ENCODE measurements around the gene HOXC13. TPM values are rescaled to one million over a fixed set of nuclear protein-coding genes. Genes with fewer than 3 reads are reported as not detected.
A peak's percentile ranks its signal among the peaks of the same experiment; 100 is the strongest.

Gene HOXC13
- total and polyA plus RNA-seq, 2 donors (not counting 1 experiment from before 2014, with no cell fraction given) = not detected

DNA sequence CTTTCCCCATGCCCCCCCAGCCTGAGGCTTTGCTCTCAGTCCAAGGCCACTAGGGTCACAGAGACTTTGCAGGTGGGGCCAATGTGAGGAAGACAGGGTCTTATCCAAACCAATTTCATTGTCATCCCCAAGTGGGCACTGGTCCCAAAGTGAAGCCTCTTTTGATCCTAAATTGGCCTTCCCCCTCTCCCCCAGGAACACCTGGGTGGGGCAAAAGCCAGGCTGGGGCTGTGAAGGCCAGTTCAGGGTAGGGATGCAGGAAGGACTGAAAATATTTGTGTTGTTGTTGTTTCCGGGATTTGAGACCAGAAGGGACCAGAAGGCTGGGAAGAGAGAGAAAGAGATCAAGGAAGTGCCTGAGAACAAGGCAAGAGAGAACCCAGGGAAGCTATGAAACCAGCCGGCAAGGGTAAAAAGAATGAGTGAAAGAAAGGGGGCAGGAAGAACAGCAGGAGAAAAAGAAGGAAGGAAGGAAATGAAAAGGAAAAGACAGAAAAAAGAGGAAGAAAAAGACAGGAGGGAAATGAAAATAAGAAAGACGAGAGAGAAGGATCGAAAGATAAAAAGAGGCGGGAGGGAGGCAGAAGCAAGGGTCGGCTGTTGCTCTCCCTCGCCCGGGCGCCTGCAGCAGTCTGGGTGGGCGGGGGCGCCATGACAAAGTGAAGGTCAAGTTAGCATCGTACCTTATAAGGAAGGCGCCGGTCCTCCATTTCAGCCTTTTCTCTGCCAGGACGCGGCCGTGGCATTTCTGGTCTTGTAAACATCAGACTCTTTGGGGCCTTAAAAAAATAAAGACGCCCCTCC is 26.9 kb downstream of the HOXC13 start:
- Histone ChIP-seq H3K36me3 (ENCODE audit: control insufficient read depth, insufficient read depth, low read length) (no peaks in the 10 kb centered on the region), H3K4me2 (ENCODE audit: extremely low read depth, insufficient read depth, low read length) (no peak overlapping the region), H3K4me1 (ENCODE audit: control insufficient read depth, extremely low read depth, insufficient read depth, low read length) (no peaks in the 10 kb centered on the region), H3K79me2 (ENCODE audit: control insufficient read depth, insufficient read depth, low read length) (no peaks in the 10 kb centered on the region), H3K4me3 (replicated peaks in 1 of 4; ENCODE audit: control extremely low read depth in 1 of 4, insufficient read depth in 1 of 4, low read depth in 3 of 4, low read length in 4 of 4) (no peak overlapping the region), H3K27ac (ENCODE audit: insufficient read depth, low read length) (no peak overlapping the region), H2AFZ (ENCODE audit: low read length) (no peak overlapping the region), H4K20me1 (ENCODE audit: control insufficient read depth, extremely low read depth, insufficient read depth, low read length) (no peaks in the 10 kb centered on the region), H3K9me3 (ENCODE audit: control insufficient read depth, insufficient read depth, low read depth, low read length) (no peaks in the 10 kb centered on the region), H3K9ac (ENCODE audit: insufficient read depth, low read length) (no peak overlapping the region), H3K27me3 (ENCODE audit: control insufficient read depth, insufficient read depth, low read length) (peaks cover 93% of the 10 kb centered on the region)
- no peak for DNase-seq (ENCODE audit: low read depth in 2 of 2)
- TF ChIP-seq EZH2 (IDR thresholded peaks at IDR 0.05; ENCODE audit: low read length, missing control alignments) = no peak
- TF ChIP-seq, protein P1, sequence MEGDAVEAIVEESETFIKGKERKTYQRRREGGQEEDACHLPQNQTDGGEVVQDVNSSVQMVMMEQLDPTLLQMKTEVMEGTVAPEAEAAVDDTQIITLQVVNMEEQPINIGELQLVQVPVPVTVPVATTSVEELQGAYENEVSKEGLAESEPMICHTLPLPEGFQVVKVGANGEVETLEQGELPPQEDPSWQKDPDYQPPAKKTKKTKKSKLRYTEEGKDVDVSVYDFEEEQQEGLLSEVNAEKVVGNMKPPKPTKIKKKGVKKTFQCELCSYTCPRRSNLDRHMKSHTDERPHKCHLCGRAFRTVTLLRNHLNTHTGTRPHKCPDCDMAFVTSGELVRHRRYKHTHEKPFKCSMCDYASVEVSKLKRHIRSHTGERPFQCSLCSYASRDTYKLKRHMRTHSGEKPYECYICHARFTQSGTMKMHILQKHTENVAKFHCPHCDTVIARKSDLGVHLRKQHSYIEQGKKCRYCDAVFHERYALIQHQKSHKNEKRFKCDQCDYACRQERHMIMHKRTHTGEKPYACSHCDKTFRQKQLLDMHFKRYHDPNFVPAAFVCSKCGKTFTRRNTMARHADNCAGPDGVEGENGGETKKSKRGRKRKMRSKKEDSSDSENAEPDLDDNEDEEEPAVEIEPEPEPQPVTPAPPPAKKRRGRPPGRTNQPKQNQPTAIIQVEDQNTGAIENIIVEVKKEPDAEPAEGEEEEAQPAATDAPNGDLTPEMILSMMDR (conservative IDR thresholded peaks at IDR 0.05 in 1 of 2, IDR thresholded peaks at IDR 0.05 in 1 of 2; ENCODE audit: low read depth in 1 of 2, low read length in 2 of 2) = no peak

DNA sequence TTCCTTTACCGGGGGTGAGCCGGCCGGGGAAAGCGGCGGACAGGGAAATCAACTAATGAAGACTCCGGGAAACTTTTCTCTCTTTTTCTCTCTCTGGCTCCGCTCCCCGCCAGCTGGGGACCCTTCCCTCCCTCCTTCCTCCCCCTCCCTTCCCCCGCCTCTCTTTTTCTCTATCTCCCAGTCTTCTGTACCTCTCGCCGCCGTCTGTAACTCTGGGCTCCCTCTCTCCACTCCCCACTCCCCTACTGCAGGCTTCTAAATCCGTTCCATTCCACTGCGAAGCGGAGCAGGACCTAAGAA is 27.4 kb downstream of the HOXC13 start:
- no peak overlapping the region for H3K4me3 ChIP-seq (replicated peaks in 1 of 4; ENCODE audit: control extremely low read depth in 1 of 4, insufficient read depth in 1 of 4, low read depth in 3 of 4, low read length in 4 of 4)
- no peaks in the 10 kb centered on the region for H3K36me3 ChIP-seq (ENCODE audit: control insufficient read depth, insufficient read depth, low read length)
- H3K9ac ChIP-seq (ENCODE audit: insufficient read depth, low read length) = no peak overlapping the region
- no peaks in the 10 kb centered on the region for H3K4me1 ChIP-seq (ENCODE audit: control insufficient read depth, extremely low read depth, insufficient read depth, low read length)
- no peaks in the 10 kb centered on the region for H3K79me2 ChIP-seq (ENCODE audit: control insufficient read depth, insufficient read depth, low read length)
- no peaks in the 10 kb centered on the region for H4K20me1 ChIP-seq (ENCODE audit: control insufficient read depth, extremely low read depth, insufficient read depth, low read length)
- no peak overlapping the region for H3K27ac ChIP-seq (ENCODE audit: insufficient read depth, low read length)
- no peaks in the 10 kb centered on the region for H3K9me3 ChIP-seq (ENCODE audit: control insufficient read depth, insufficient read depth, low read depth, low read length)
- no peak for DNase-seq (ENCODE audit: low read depth in 2 of 2)
- H2AFZ ChIP-seq (ENCODE audit: low read length) = no peak overlapping the region
- peaks cover 93% of the 10 kb centered on the region for H3K27me3 ChIP-seq (ENCODE audit: control insufficient read depth, insufficient read depth, low read length)
- TF ChIP-seq, protein P1 (conservative IDR thresholded peaks at IDR 0.05 in 1 of 2, IDR thresholded peaks at IDR 0.05 in 1 of 2; ENCODE audit: low read depth in 1 of 2, low read length in 2 of 2) = no peak
- no peak for TF ChIP-seq EZH2 (IDR thresholded peaks at IDR 0.05; ENCODE audit: low read length, missing control alignments)
- H3K4me2 ChIP-seq (ENCODE audit: extremely low read depth, insufficient read depth, low read length) = no peak overlapping the region

DNA sequence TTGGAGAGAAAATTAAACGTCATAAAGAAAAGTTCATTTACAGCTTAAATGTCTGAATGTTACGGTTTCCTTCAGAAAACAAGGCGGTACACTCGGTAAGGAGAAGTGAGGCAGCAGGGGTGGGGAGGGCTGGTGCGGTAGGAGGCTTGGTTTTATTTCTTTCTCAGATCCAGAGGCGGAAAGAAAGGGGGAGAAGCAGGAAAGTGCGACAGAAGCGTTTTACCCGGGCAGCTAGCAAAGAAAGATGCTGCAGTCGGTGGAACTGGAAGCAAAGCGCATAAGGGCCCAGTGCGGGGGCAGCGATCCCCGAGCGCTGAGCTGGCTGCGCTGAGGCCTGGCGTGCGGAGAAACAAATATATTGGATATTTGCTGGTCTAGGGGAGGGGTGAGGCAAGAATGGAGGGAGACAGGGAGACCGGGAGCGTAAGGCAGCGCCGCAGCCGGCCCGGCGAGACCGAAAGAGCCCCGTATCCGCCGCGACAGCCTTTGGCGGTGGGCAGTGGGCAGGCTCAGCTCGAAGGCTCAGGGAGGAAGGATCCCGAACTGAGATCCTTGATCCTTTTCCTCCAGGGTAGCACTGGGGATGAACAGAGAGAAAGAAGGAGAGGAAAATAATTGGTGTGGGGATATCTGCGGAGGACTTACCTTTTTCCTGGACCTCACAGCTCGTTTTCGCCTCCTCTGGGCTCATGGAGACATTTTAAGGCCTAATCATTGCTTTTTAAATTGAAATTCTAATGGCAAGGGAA is 27.9 kb downstream of the HOXC13 start:
- Histone ChIP-seq H4K20me1 (ENCODE audit: control insufficient read depth, extremely low read depth, insufficient read depth, low read length) (no peaks in the 10 kb centered on the region), H3K4me2 (ENCODE audit: extremely low read depth, insufficient read depth, low read length) (no peak overlapping the region), H3K36me3 (ENCODE audit: control insufficient read depth, insufficient read depth, low read length) (no peaks in the 10 kb centered on the region), H3K27me3 (ENCODE audit: control insufficient read depth, insufficient read depth, low read length) (peaks cover 93% of the 10 kb centered on the region), H3K4me3 (replicated peaks in 1 of 4; ENCODE audit: control extremely low read depth in 1 of 4, insufficient read depth in 1 of 4, low read depth in 3 of 4, low read length in 4 of 4) (no peak overlapping the region), H3K9ac (ENCODE audit: insufficient read depth, low read length) (no peak overlapping the region), H3K9me3 (ENCODE audit: control insufficient read depth, insufficient read depth, low read depth, low read length) (no peaks in the 10 kb centered on the region), H3K79me2 (ENCODE audit: control insufficient read depth, insufficient read depth, low read length) (no peaks in the 10 kb centered on the region), H3K27ac (ENCODE audit: insufficient read depth, low read length) (no peak overlapping the region), H2AFZ (ENCODE audit: low read length) (no peak overlapping the region), H3K4me1 (ENCODE audit: control insufficient read depth, extremely low read depth, insufficient read depth, low read length) (no peaks in the 10 kb centered on the region)
- DNase-seq (ENCODE audit: low read depth in 2 of 2) = no peak
- TF ChIP-seq, protein P1 (conservative IDR thresholded peaks at IDR 0.05 in 1 of 2, IDR thresholded peaks at IDR 0.05 in 1 of 2; ENCODE audit: low read depth in 1 of 2, low read length in 2 of 2) = no peak
- TF ChIP-seq EZH2 (IDR thresholded peaks at IDR 0.05; ENCODE audit: low read length, missing control alignments) = peak; percentile 96

All from fibroblast of lung (primary cell).